HG03064 (cell line): ENCODE measurements around the gene EPHB3.

Source experiments
- ATAC-seq: cut with Tn5 transposase; IDR thresholded peaks from one replicate; pipeline ENCODE4 v1.9.1; 2021; ENCODE audit warnings: low read depth; ENCODE audit not compliant: unreplicated experiment

The EPHB3 gene

GRCh38 chr3:184596886-184597575 lies 35.4 kb downstream of the EPHB3 start:
- no peak for ATAC-seq

- ATAC-seq: no peak
These were observed 36.4 kb downstream of the EPHB3 start for GRCh38 chr3:184597829-184598573.

- ATAC-seq: no peak
These were observed 37.0 kb downstream of the EPHB3 start for GRCh38 chr3:184598574-184598927.

- ATAC-seq: no peak
These were observed 37.6 kb downstream of the EPHB3 start for GRCh38 chr3:184599143-184599542.

GRCh38 chr3:184600685-184601377 lies 39.2 kb downstream of the EPHB3 start:
- ATAC-seq: no peak

GRCh38 chr3:184601576-184602371 lies 40.2 kb downstream of the EPHB3 start:
- ATAC-seq: no peak

- no peak for ATAC-seq
These were observed 41.0 kb downstream of the EPHB3 start for GRCh38 chr3:184602372-184603150.

GRCh38 chr3:184603151-184604030 lies 41.8 kb downstream of the EPHB3 start:
- ATAC-seq: no peak

GRCh38 chr3:184604039-184604601 lies 42.5 kb downstream of the EPHB3 start:
- no peak for ATAC-seq

GRCh38 chr3:184604615-184605290 lies 43.2 kb downstream of the EPHB3 start:
- ATAC-seq: no peak

GRCh38 chr3:184608209-184608608 lies 46.6 kb downstream of the EPHB3 start:
- no peak for ATAC-seq

GRCh38 chr3:184609476-184610244 lies 48.1 kb downstream of the EPHB3 start:
- ATAC-seq: no peak

- no peak for ATAC-seq
These were observed 48.8 kb downstream of the EPHB3 start for GRCh38 chr3:184610245-184610871.

GRCh38 chr3:184611607-184612281 lies 50.2 kb downstream of the EPHB3 start:
- no peak for ATAC-seq

GRCh38 chr3:184615396-184615795 lies 53.8 kb downstream of the EPHB3 start:
- ATAC-seq: no peak

- no peak for ATAC-seq
These were observed 54.9 kb downstream of the EPHB3 start for GRCh38 chr3:184616436-184616835.
